Measurements from ENCODE around the gene OR10G8. TPM values are rescaled to one million over a fixed set of nuclear protein-coding genes. Genes with fewer than 3 reads are reported as not detected.

OR10G8 gene
- total and polyA plus RNA-seq, 2 of the 8 experiments (the other 6 are each of a cell fraction or from before 2014, with no cell fraction given): not detected

- no peak for TF ChIP-seq RFX5 (IDR thresholded peaks at IDR 0.05; ENCODE audit: borderline replicate concordance, low read depth, low read length)
- no peak for TF ChIP-seq BACH1 (IDR thresholded peaks at IDR 0.05; ENCODE audit: low read length)
- peak; percentile 72 to 82 for TF ChIP-seq RAD21 (IDR thresholded peaks at IDR 0.05 in 1 of 2, conservative IDR thresholded peaks at IDR 0.05 in 1 of 2; ENCODE audit: low read depth in 2 of 2, low read length in 2 of 2)
- TF ChIP-seq CHD1 (IDR thresholded peaks at IDR 0.05; ENCODE audit: low read depth, low read length): no peak
Measured at GRCh38 chr11:124069429-124070401, 43.1 kb downstream of the OR10G8 start (continued).

Measured in H1 (cell line).